HCT116 (cell line): ENCODE results near the gene LDB2. TPM values are rescaled to one million over a fixed set of nuclear protein-coding genes. Genes with fewer than 3 reads are reported as not detected.

Experiments
- ATAC-seq: fragments of 200-7000 bp; cut with Tn5 transposase; 2 replicates; pipeline ENCODE4 v1.9.1; 2020; ENCODE audit warnings: mild to moderate bottlenecking, moderate library complexity
- BruUV-seq: library from RNA; stranded (reverse); fragments of 400-500 nt; replicated peaks from 2 replicates; lab custom pipeline; 2021; lab: Mats Ljungman, UMichigan
- CTCF ChIA-PET: fragments of 300-600 bp; sonication (Branson Sonifier 250); formaldehyde crosslinking; loops from one replicate; lab custom pipeline; 2021; ENCODE audit warnings: antibody characterized with exemption; lab: Charles Lee
- POLR2A ChIA-PET: fragments of 300-600, 350-600 bp; sonication (Branson Sonifier 250); formaldehyde crosslinking; loops from one replicate; lab custom pipeline; 2021; ENCODE audit warnings: antibody characterized with exemption; lab: Charles Lee
- RAD21 ChIA-PET, 2 experiments: fragments of 300-600 bp; sonication (Branson Sonifier 250); formaldehyde crosslinking; loops; one replicate each; lab custom pipeline; 2023; ENCODE audit warnings: low total read pairs in 2 of 2; ENCODE audit not compliant: uncharacterized antibody in 2 of 2, unreplicated experiment in 2 of 2, low non-redundant PET in 1 of 2; lab: Charles Lee
- DNase-seq: peaks from one replicate; pipeline ENCODE4 v3.0.0-alpha.2; 2010; ENCODE audit warnings: low read depth, low spot score
- H2AFZ ChIP-seq: fragments of 200-600 bp; shearing (Covaris generic), sonication (generic); 2 replicates; pipeline ENCODE4 v1.6.1; 2017; ENCODE audit warnings: low read depth, mixed run types, mixed read lengths, antibody characterized with exemption, low read length; ENCODE audit not compliant: poor library complexity, severe bottlenecking
- H3K27ac ChIP-seq: 2 replicates; pipeline ENCODE4 v1.5.1; 2012; ENCODE audit warnings: low read depth, low read length
- H3K27me3 ChIP-seq: fragments of 200-600 bp; sonication (generic); 2 replicates; pipeline ENCODE4 v1.6.1; 2016; ENCODE audit warnings: mixed run types, low read length, mixed read lengths; ENCODE audit not compliant: insufficient read depth
- H3K36me3 ChIP-seq, 2 experiments: fragments of 200-500 bp in 1 of 2; fragments of 200-600 bp in 1 of 2; sonication (Bioruptor generic) in 1 of 2; sonication (generic) in 1 of 2; 2 replicates each; pipeline versions ENCODE4 v1.5.1 to v1.6.1; 2014 to 2016; ENCODE audit warnings: low read length in 2 of 2, inconsistent platforms in 1 of 2, mixed read lengths in 1 of 2, mixed run types in 1 of 2; ENCODE audit not compliant: insufficient read depth in 2 of 2, control insufficient read depth in 1 of 2
- H3K4me1 ChIP-seq, 2 experiments: fragments of 200-600 bp in 1 of 2; sonication (generic) in 1 of 2; 2 replicates each; pipeline versions ENCODE4 v1.5.1 to v1.6.1; 2012 to 2017; ENCODE audit warnings: low read length in 2 of 2, inconsistent platforms in 1 of 2, mild to moderate bottlenecking in 1 of 2, mixed read lengths in 1 of 2, mixed run types in 1 of 2, moderate library complexity in 1 of 2; ENCODE audit not compliant: insufficient read depth in 2 of 2, control insufficient read depth in 1 of 2
- H3K4me2 ChIP-seq: fragments of 200-600 bp; sonication (generic); 2 replicates; pipeline ENCODE4 v1.6.1; 2017; ENCODE audit warnings: mixed run types, low read length, mixed read lengths
- H3K4me3 ChIP-seq, 2 experiments: fragments of 200-600 bp in 1 of 2; sonication (generic) in 1 of 2; replicated peaks in 1 of 2; 2 replicates each; pipeline ENCODE4 v1.5.1; 2011 to 2016; ENCODE audit warnings: low read length in 2 of 2, control low read depth in 1 of 2, low read depth in 1 of 2, mild to moderate bottlenecking in 1 of 2, mixed read lengths in 1 of 2, mixed run types in 1 of 2
- H3K79me2 ChIP-seq: fragments of 200-600 bp; sonication (generic); 2 replicates; pipeline ENCODE4 v1.6.1; 2017; ENCODE audit warnings: mild to moderate bottlenecking, mixed run types, low read length, moderate library complexity, mixed read lengths; ENCODE audit not compliant: insufficient read depth
- H3K9ac ChIP-seq: fragments of 200-600 bp; sonication (generic); 2 replicates; pipeline ENCODE4 v1.6.1; 2016; ENCODE audit warnings: low read length, mixed read lengths
- H3K9me2 ChIP-seq: fragments of 200-600 bp; sonication (generic), shearing (Covaris generic); 2 replicates; pipeline ENCODE4 v1.6.1; 2017; ENCODE audit warnings: mixed run types, mild to moderate bottlenecking, moderate library complexity; ENCODE audit not compliant: insufficient read depth
- H3K9me3 ChIP-seq, 2 experiments: fragments of 200-500 bp in 1 of 2; fragments of 200-600 bp in 1 of 2; sonication (Bioruptor generic) in 1 of 2; sonication (generic) in 1 of 2; 2 replicates each; pipeline ENCODE4 v1.6.1; 2014 to 2017; ENCODE audit warnings: low read length in 2 of 2, mixed read lengths in 2 of 2, inconsistent platforms in 1 of 2, low read depth in 1 of 2, mild to moderate bottlenecking in 1 of 2, mixed run types in 1 of 2, moderate library complexity in 1 of 2; ENCODE audit not compliant: control insufficient read depth in 1 of 2, insufficient read depth in 1 of 2
- H4K20me1 ChIP-seq: fragments of 200-600 bp; sonication (generic), shearing (Covaris generic); 2 replicates; pipeline ENCODE4 v1.6.1; 2017; ENCODE audit warnings: mixed run types, mild to moderate bottlenecking, moderate library complexity; ENCODE audit not compliant: insufficient read depth
- JUND ChIP-seq: IDR thresholded peaks from 2 replicates; pipeline ENCODE4 v1.6.1; 2012
- MAX ChIP-seq: IDR thresholded peaks from 2 replicates; pipeline ENCODE4 v1.6.1; 2012
- POLR2A ChIP-seq: IDR thresholded peaks from 2 replicates; pipeline ENCODE4 v1.7.0; 2011; ENCODE audit warnings: borderline replicate concordance; ENCODE audit not compliant: insufficient read depth, insufficient read length; ENCODE audit errors: extremely low read depth
- SP1 ChIP-seq: IDR thresholded peaks from 2 replicates; pipeline ENCODE4 v1.6.1; 2012; ENCODE audit warnings: low read depth
- SRF ChIP-seq: IDR thresholded peaks from 2 replicates; pipeline ENCODE4 v1.6.1; 2012; ENCODE audit warnings: low read depth
- ZFX ChIP-seq: fragments of 450-650 bp; IDR thresholded peaks from 2 replicates; pipeline ENCODE4 v1.6.1; 2017
- intact Hi-C: fragments of 100-400 bp; cut with micrococcal nuclease; formaldehyde crosslinking; loops from 2 replicates; pipeline ENCODE4 v1.10.0; 2022
- total RNA-seq: library from RNA; stranded (reverse); gene quantifications from one replicate; pipeline ENCODE4 v1.2.1, GENCODE V29; 2021; ENCODE audit not compliant: unreplicated experiment
- TF ChIP-seq, protein P1 (sequence below): IDR thresholded peaks from 2 replicates; pipeline ENCODE4 v1.6.1; 2012; ENCODE audit warnings: low read depth
- TF ChIP-seq, protein P2 (sequence below): IDR thresholded peaks from 2 replicates; pipeline ENCODE4 v1.6.1; 2012
- TF ChIP-seq, protein P3 (sequence below), 3 experiments: fragments of 200-600 bp in 1 of 3; sonication (generic) in 1 of 3; IDR thresholded peaks in 2 of 3; conservative IDR thresholded peaks in 1 of 3; 2 replicates each; pipeline ENCODE4 v1.5.1; 2012 to 2017; ENCODE audit warnings: low read depth in 2 of 3, low read length in 2 of 3, antibody characterized with exemption in 1 of 3, borderline replicate concordance in 1 of 3, control low read depth in 1 of 3, mild to moderate bottlenecking in 1 of 3, mixed read lengths in 1 of 3, mixed run types in 1 of 3, moderate library complexity in 1 of 3; ENCODE audit not compliant: insufficient read depth in 1 of 3

LDB2 gene
- total RNA-seq, 1 experiment from 2014 or later: 0.12 TPM

GRCh38 chr4:16581117-16581516 is 317.3 kb downstream of the LDB2 start (continued):
- TF ChIP-seq, protein P1, sequence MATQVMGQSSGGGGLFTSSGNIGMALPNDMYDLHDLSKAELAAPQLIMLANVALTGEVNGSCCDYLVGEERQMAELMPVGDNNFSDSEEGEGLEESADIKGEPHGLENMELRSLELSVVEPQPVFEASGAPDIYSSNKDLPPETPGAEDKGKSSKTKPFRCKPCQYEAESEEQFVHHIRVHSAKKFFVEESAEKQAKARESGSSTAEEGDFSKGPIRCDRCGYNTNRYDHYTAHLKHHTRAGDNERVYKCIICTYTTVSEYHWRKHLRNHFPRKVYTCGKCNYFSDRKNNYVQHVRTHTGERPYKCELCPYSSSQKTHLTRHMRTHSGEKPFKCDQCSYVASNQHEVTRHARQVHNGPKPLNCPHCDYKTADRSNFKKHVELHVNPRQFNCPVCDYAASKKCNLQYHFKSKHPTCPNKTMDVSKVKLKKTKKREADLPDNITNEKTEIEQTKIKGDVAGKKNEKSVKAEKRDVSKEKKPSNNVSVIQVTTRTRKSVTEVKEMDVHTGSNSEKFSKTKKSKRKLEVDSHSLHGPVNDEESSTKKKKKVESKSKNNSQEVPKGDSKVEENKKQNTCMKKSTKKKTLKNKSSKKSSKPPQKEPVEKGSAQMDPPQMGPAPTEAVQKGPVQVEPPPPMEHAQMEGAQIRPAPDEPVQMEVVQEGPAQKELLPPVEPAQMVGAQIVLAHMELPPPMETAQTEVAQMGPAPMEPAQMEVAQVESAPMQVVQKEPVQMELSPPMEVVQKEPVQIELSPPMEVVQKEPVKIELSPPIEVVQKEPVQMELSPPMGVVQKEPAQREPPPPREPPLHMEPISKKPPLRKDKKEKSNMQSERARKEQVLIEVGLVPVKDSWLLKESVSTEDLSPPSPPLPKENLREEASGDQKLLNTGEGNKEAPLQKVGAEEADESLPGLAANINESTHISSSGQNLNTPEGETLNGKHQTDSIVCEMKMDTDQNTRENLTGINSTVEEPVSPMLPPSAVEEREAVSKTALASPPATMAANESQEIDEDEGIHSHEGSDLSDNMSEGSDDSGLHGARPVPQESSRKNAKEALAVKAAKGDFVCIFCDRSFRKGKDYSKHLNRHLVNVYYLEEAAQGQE: no peak
- TF ChIP-seq, protein P2, sequence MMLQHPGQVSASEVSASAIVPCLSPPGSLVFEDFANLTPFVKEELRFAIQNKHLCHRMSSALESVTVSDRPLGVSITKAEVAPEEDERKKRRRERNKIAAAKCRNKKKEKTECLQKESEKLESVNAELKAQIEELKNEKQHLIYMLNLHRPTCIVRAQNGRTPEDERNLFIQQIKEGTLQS: no peak
- TF ChIP-seq ZFX (no peak), SRF (no peak), JUND (no peak)

DNA sequence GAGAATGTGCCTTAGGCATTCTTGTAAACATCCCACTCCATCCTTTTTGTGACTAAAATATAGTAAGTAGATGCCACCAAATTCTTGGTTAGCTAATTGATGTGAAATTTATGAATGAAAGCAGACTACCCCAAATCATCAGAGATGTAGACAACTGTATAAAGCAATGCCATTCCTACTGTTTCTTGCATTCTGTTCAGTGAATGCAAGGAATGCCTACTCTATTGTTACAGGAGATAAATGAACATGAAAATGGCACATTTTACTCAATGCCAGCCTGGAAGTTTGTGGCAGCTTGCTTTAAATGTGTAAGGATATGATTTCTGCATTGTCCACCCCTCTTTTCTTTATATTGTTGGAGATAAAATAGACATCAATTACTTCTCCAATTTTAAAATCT is 317.9 kb downstream of the LDB2 start:
- POLR2A ChIA-PET: no interaction called here

More for the DNA sequence above, 317.9 kb downstream of the LDB2 start:
- BruUV-seq: no TSS peak
- H3K4me2 ChIP-seq: no peak overlapping the region
- H2AFZ ChIP-seq: no peak overlapping the region
- no peaks in the 10 kb centered on the region for H3K4me1 ChIP-seq
- H3K36me3 ChIP-seq: no peaks in the 10 kb centered on the region
- DNase-seq (no peak), ATAC-seq (no peak)
- TF ChIP-seq POLR2A (no peak), SP1 (no peak), MAX (no peak)
- TF ChIP-seq, protein P3, sequence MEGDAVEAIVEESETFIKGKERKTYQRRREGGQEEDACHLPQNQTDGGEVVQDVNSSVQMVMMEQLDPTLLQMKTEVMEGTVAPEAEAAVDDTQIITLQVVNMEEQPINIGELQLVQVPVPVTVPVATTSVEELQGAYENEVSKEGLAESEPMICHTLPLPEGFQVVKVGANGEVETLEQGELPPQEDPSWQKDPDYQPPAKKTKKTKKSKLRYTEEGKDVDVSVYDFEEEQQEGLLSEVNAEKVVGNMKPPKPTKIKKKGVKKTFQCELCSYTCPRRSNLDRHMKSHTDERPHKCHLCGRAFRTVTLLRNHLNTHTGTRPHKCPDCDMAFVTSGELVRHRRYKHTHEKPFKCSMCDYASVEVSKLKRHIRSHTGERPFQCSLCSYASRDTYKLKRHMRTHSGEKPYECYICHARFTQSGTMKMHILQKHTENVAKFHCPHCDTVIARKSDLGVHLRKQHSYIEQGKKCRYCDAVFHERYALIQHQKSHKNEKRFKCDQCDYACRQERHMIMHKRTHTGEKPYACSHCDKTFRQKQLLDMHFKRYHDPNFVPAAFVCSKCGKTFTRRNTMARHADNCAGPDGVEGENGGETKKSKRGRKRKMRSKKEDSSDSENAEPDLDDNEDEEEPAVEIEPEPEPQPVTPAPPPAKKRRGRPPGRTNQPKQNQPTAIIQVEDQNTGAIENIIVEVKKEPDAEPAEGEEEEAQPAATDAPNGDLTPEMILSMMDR (IDR thresholded peaks at IDR 0.05 in 2 of 3, conservative IDR thresholded peaks at IDR 0.05 in 1 of 3; ENCODE audit: borderline replicate concordance in 1 of 3, insufficient read depth in 1 of 3, low read depth in 2 of 3, low read length in 2 of 3): no peak
- no peaks in the 10 kb centered on the region for H4K20me1 ChIP-seq
- no peaks in the 10 kb centered on the region for H3K9me2 ChIP-seq
- H3K27ac ChIP-seq: no peak overlapping the region
- RAD21 ChIA-PET: no interaction called here
- no peak overlapping the region for H3K4me3 ChIP-seq
- intact Hi-C loops: no loop called here
- H3K27me3 ChIP-seq: peaks cover 4% of the 10 kb centered on the region; the same call in 1 of the 2 replicates
- CTCF ChIA-PET: no interaction called here
- H3K9me3 ChIP-seq: no peaks in the 10 kb centered on the region
- H3K9ac ChIP-seq: no peak overlapping the region
- H3K79me2 ChIP-seq: no peaks in the 10 kb centered on the region
